GM12878 (cell line): ENCODE data around the gene POC1B. TPM values are rescaled to one million over a fixed set of nuclear protein-coding genes. Genes with fewer than 3 reads are reported as not detected.

Experiments used
- ATAC-seq: fragments of 200-7000 bp; cut with Tn5 transposase; 3 replicates; pipeline ENCODE4 v1.9.1; 2020; ENCODE audit warnings: mild to moderate bottlenecking, moderate library complexity
- BruUV-seq: library from RNA; stranded (reverse); fragments of 400-500 nt; replicated peaks from 2 replicates; lab custom pipeline; 2021; lab: Mats Ljungman, UMichigan
- CTCF ChIA-PET: fragments of 300-600 bp; sonication (Branson Sonifier 250); formaldehyde crosslinking; extraction: SDS; loops from one replicate; lab custom pipeline; 2021; ENCODE audit warnings: inconsistent platforms; lab: Yijun Ruan, JAX
- POLR2A ChIA-PET: fragments of 350-600 bp; formaldehyde crosslinking; extraction: SDS; loops from one replicate; lab custom pipeline; 2021; ENCODE audit warnings: inconsistent platforms; lab: Charles Lee
- RAD21 ChIA-PET: fragments of 300-600 bp; sonication (Branson Sonifier 250); formaldehyde crosslinking; loops from one replicate; lab custom pipeline; 2023; ENCODE audit warnings: antibody characterized with exemption; ENCODE audit not compliant: unreplicated experiment; lab: Charles Lee
- SMC1A ChIA-PET: fragments of 300-600 bp; sonication (Branson Sonifier 250); formaldehyde crosslinking; loops from one replicate; lab custom pipeline; 2023; ENCODE audit not compliant: unreplicated experiment, uncharacterized antibody; lab: Charles Lee
- DNase-seq: peaks from one replicate; pipeline ENCODE4 v3.0.0-alpha.2; 2011; ENCODE audit warnings: low read depth, low spot score
- FAIRE-seq: peaks from 3 replicates; lab custom pipeline; 2011; peaks lifted over from hg19 to GRCh38; lab: Jason Lieb, UNC
- H2AFZ ChIP-seq: 2 replicates; pipeline ENCODE4 v1.6.0; 2011; ENCODE audit warnings: low read depth, low read length, control low read depth; ENCODE audit not compliant: control insufficient read depth
- H3K27ac ChIP-seq: 2 replicates; pipeline ENCODE4 v1.5.1; 2011; ENCODE audit warnings: control low read depth; ENCODE audit not compliant: control insufficient read depth, insufficient read depth
- H3K27me3 ChIP-seq, 2 experiments: replicated peaks in 1 of 2; 2 replicates each; pipeline versions ENCODE4 v1.6.0 to v1.6.1; 2011; ENCODE audit warnings: low read length in 1 of 2; ENCODE audit not compliant: control insufficient read depth in 2 of 2, insufficient read depth in 2 of 2
- H3K36me3 ChIP-seq, 2 experiments: 2 replicates each; pipeline ENCODE4 v1.5.1; 2011; ENCODE audit warnings: low read length in 1 of 2; ENCODE audit not compliant: control insufficient read depth in 2 of 2, insufficient read depth in 2 of 2
- H3K4me1 ChIP-seq: 2 replicates; pipeline ENCODE4 v1.6.1; 2011; ENCODE audit warnings: mild to moderate bottlenecking, low read length, moderate library complexity, mixed read lengths; ENCODE audit not compliant: control insufficient read depth, insufficient read depth
- H3K4me2 ChIP-seq: 2 replicates; pipeline ENCODE4 v1.6.0; 2011; ENCODE audit warnings: control low read depth; ENCODE audit not compliant: control insufficient read depth, insufficient read depth
- H3K4me3 ChIP-seq: fragments of 200-600 bp; sonication (generic); 2 replicates; pipeline ENCODE4 v1.5.1; 2016
- H3K79me2 ChIP-seq: 2 replicates; pipeline ENCODE4 v1.6.0; 2011; ENCODE audit warnings: low read length; ENCODE audit not compliant: control insufficient read depth, insufficient read depth
- H3K9ac ChIP-seq: 2 replicates; pipeline ENCODE4 v1.8.0; 2011; ENCODE audit warnings: low read length, control low read depth, mixed read lengths; ENCODE audit not compliant: control insufficient read depth, insufficient read depth
- H3K9me3 ChIP-seq: replicated peaks from 3 replicates; pipeline ENCODE4 v1.5.1; 2011; ENCODE audit warnings: mild to moderate bottlenecking, low read length; ENCODE audit not compliant: control insufficient read depth, insufficient read depth
- H4K20me1 ChIP-seq: 2 replicates; pipeline ENCODE4 v1.6.0; 2011; ENCODE audit not compliant: control insufficient read depth, insufficient read depth
- BRCA1 ChIP-seq: IDR thresholded peaks from 2 replicates; pipeline ENCODE4 v1.6.1; 2011; ENCODE audit warnings: low read depth, low read length, improper control_type of control experiment
- ESRRA ChIP-seq: IDR thresholded peaks from 2 replicates; pipeline ENCODE4 v1.6.1; 2012; ENCODE audit warnings: mild to moderate bottlenecking, low read length, improper control_type of control experiment
- ETV6 ChIP-seq, 2 experiments: fragments of 450-650 bp in 1 of 2; IDR thresholded peaks in 1 of 2; conservative IDR thresholded peaks in 1 of 2; 2 replicates each; pipeline ENCODE4 v1.6.1; 2014; ENCODE audit warnings: antibody characterized with exemption in 1 of 2, borderline replicate concordance in 1 of 2, low read depth in 1 of 2, mild to moderate bottlenecking in 1 of 2, moderate library complexity in 1 of 2
- FOXM1 ChIP-seq: IDR thresholded peaks from 2 replicates; pipeline ENCODE4 v1.6.1; 2012; ENCODE audit warnings: low read depth, mild to moderate bottlenecking, inconsistent platforms, low read length, moderate library complexity
- NR2C1 ChIP-seq: fragments of 450-650 bp; IDR thresholded peaks from 2 replicates; pipeline ENCODE4 v1.6.1; 2017; ENCODE audit warnings: antibody characterized with exemption, mild to moderate bottlenecking, moderate library complexity
- NRF1 ChIP-seq: conservative IDR thresholded peaks from 2 replicates; pipeline ENCODE4 v1.6.1; 2011; ENCODE audit warnings: mild to moderate bottlenecking, low read depth, low read length, improper control_type of control experiment
- PAX8 ChIP-seq: fragments of 450-650 bp; IDR thresholded peaks from 2 replicates; pipeline ENCODE4 v1.6.1; 2017; ENCODE audit warnings: mild to moderate bottlenecking, moderate library complexity
- POLR2A ChIP-seq: IDR thresholded peaks from 2 replicates; pipeline ENCODE4 v1.6.1; 2011; ENCODE audit warnings: low read depth, mild to moderate bottlenecking, low read length
- POU2F2 ChIP-seq: IDR thresholded peaks from 3 replicates; pipeline ENCODE4 v1.6.1; 2011; ENCODE audit warnings: low read depth, mild to moderate bottlenecking, low read length, borderline replicate concordance
- STAT1 ChIP-seq: fragments of 450-650 bp; conservative IDR thresholded peaks from 2 replicates; pipeline ENCODE4 v1.6.1; 2014; ENCODE audit warnings: antibody characterized with exemption, mild to moderate bottlenecking
- SUPT20H ChIP-seq: IDR thresholded peaks from 2 replicates; pipeline ENCODE4 v1.6.1; 2011; ENCODE audit warnings: low read depth, mild to moderate bottlenecking, low read length, moderate library complexity, borderline replicate concordance; ENCODE audit not compliant: control insufficient read depth
- TBL1XR1 ChIP-seq: IDR thresholded peaks from 2 replicates; pipeline ENCODE4 v1.6.1; 2012; ENCODE audit warnings: low read depth, low read length, improper control_type of control experiment
- TCF12 ChIP-seq: IDR thresholded peaks from 2 replicates; pipeline ENCODE4 v1.6.1; 2011; ENCODE audit warnings: low read depth, mild to moderate bottlenecking, low read length
- USF1 ChIP-seq: IDR thresholded peaks from 2 replicates; pipeline ENCODE4 v1.6.1; 2011; ENCODE audit warnings: borderline replicate concordance, low read depth, mild to moderate bottlenecking, moderate library complexity, mixed read lengths, low read length; ENCODE audit not compliant: insufficient read depth; ENCODE audit errors: extremely low read length
- WGBS: methylation state at CpG from one replicate; pipeline ENCODE4 v1.1.6; 2016; ENCODE audit warnings: low lambda C conversion rate; ENCODE audit not compliant: insufficient replicate concordance, insufficient coverage; ENCODE audit errors: missing lambda C conversion rate; 5-methylcytosine and 5-hydroxymethylcytosine counted together
- in situ Hi-C: fragments of 300-500 bp; cut with MboI; formaldehyde crosslinking; loops from 9 replicates; pipeline ENCODE4 v1.14.3; 2018; ENCODE audit warnings: mixed read lengths
- intact Hi-C: fragments of 100-400 bp; cut with micrococcal nuclease; formaldehyde crosslinking; loops from one replicate; pipeline ENCODE4 v1.14.2; 2022; ENCODE audit not compliant: unreplicated experiment
- polyA plus RNA-seq, 11 experiments: library from polyadenylated mRNA; depleted of rRNA in 4 of 11; unstranded in 6 of 11; stranded (reverse) in 5 of 11; fragments of >200 nt; fragmentation: Nextera tagmentation in 4 of 11; fragmentation: Illumina TruSeq in 1 of 11; extraction: Ambion mirVana in 4 of 11; extraction: Trizol in 1 of 11; gene quantifications; 1 replicate in 1 of 11; 2 replicates in 10 of 11; pipeline versions ENCODE4 v1.2.1 to v1.2.3, GENCODE V29; 2011 to 2016; ENCODE audit warnings: inconsistent platforms in 2 of 11, missing spikeins in 2 of 11, low read depth in 1 of 11
- total RNA-seq, 4 experiments: library from RNA; depleted of rRNA in 3 of 4; stranded (reverse); fragments of >200 nt in 3 of 4; fragmentation: Illumina TruSeq in 1 of 4; extraction: Trizol in 1 of 4; gene quantifications; 2 replicates each; pipeline versions ENCODE4 v1.2.1 to v1.2.3, GENCODE V29; 2013 to 2021
- TF ChIP-seq, protein P1 (sequence below): IDR thresholded peaks from 2 replicates; pipeline ENCODE4 v1.6.1; 2012; ENCODE audit warnings: low read depth, low read length, improper control_type of control experiment

POC1B gene
- total and polyA plus RNA-seq, 10 of the 15 experiments (the other 5 are each of a cell fraction or from before 2014, with no cell fraction given) = 4.4 to 17.8 (median 11.3) TPM

DNA sequence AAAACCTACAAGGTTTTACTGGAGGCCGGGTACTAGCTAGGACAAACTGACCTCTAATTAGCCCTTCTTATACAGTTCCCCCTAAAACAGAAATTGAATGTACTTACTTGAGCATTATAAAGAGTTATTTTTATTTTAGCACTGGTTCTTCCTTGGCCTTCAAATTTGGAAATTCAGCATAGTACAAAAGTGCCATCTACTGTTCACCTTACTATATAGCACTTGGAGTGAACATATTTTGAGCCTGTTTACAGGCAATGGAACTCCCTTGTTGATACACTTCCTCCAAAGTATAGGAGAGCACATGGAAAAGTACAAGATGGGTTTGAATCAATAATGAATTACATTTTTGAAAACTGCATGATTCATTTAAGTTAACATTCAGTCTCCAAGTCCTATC is 3.9 kb upstream of the POC1B start (continued):
- TF ChIP-seq NR2C1 (no peak), ETV6 (conservative IDR thresholded peaks at IDR 0.05 in 1 of 2, IDR thresholded peaks at IDR 0.05 in 1 of 2; ENCODE audit: borderline replicate concordance in 1 of 2, low read depth in 1 of 2) (no peak), POLR2A (no peak), FOXM1 (0 out of 2 replicates have a peak, but pooled peaks have one; percentile 42)

- peaks cover 10% of the 10 kb centered on the region for H3K4me1 ChIP-seq
- H3K4me2 ChIP-seq = no peak overlapping the region
- no peak overlapping the region for H3K9ac ChIP-seq
- ATAC-seq (no peak), FAIRE-seq (no peak), DNase-seq (no peak)
- RAD21 ChIA-PET = interaction anchor here (0.7 to 1.6 kb wide), 4 partner anchors 57 to 511 kb away, joined by 3 to 4 read pairs (median 3); no protein-coding TSS in a partner anchor
- TF ChIP-seq, protein P1, sequence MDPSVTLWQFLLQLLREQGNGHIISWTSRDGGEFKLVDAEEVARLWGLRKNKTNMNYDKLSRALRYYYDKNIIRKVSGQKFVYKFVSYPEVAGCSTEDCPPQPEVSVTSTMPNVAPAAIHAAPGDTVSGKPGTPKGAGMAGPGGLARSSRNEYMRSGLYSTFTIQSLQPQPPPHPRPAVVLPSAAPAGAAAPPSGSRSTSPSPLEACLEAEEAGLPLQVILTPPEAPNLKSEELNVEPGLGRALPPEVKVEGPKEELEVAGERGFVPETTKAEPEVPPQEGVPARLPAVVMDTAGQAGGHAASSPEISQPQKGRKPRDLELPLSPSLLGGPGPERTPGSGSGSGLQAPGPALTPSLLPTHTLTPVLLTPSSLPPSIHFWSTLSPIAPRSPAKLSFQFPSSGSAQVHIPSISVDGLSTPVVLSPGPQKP = no peak
- TF ChIP-seq TBL1XR1 = no peak
- no peak for TF ChIP-seq PAX8
- no peak for TF ChIP-seq ESRRA
- no peak for TF ChIP-seq USF1
- TF ChIP-seq POLR2A = no peak
- no peak for TF ChIP-seq SUPT20H
- TF ChIP-seq NRF1 = no peak
- no peak for TF ChIP-seq STAT1
- TF ChIP-seq POU2F2 = no peak
- TF ChIP-seq BRCA1 = no peak
- no peak for TF ChIP-seq TCF12
- H3K4me3 ChIP-seq = no peak overlapping the region
- CTCF ChIA-PET = interaction anchor here (1.0 to 11.4 kb wide), 11 partner anchors 11 to 575 kb away, joined by 3 to 176 read pairs (median 5); no protein-coding TSS in a partner anchor
- H3K27me3 ChIP-seq = no peaks in the 10 kb centered on the region
- POLR2A ChIA-PET = interaction anchor here (0.7 to 1.1 kb wide), 2 partner anchors 9 to 54 kb away, joined by 3 read pairs; no protein-coding TSS in a partner anchor
- H3K27ac ChIP-seq = no peak overlapping the region
- H4K20me1 ChIP-seq = no peaks in the 10 kb centered on the region
- no peaks in the 10 kb centered on the region for H3K36me3 ChIP-seq
- 84% methylated on average over 4 of the region's 4 CpGs for WGBS
- no peak overlapping the region for H2AFZ ChIP-seq
- BruUV-seq = no TSS peak
- no peaks in the 10 kb centered on the region for H3K9me3 ChIP-seq
- intact Hi-C loops = loop anchor here (10.0 kb wide), 2 partner anchors 304 to 1384 kb away; partner anchors contain the start of genes CEP290 and TMTC3
- peaks cover 10% of the 10 kb centered on the region for H3K79me2 ChIP-seq
- SMC1A ChIA-PET = interaction anchor here (1.2 to 7.5 kb wide), 6 partner anchors 11 to 511 kb away, joined by 4 to 70 read pairs (median 5); no protein-coding TSS in a partner anchor
- in situ Hi-C loops = loop anchor here (5.0 kb wide), 2 partner anchors 56 to 511 kb away; no protein-coding TSS in a partner anchor
Measured at GRCh38 chr12:89528434-89528833, 2.6 kb upstream of the POC1B start.
